Umbilical cord (tissue), 2 donors: ENCODE data around the gene DFFB. TPM values are rescaled to one million over a fixed set of nuclear protein-coding genes. Genes with fewer than 3 reads are reported as not detected.
A peak's percentile ranks its signal among the peaks of the same experiment; 100 is the strongest.
"Not testable (repeated sequence)": the region's sequence is repeated elsewhere in the genome, so short reads cannot be mapped to it uniquely, and the experiment has no call there.

Experiments
- DNase-seq: peaks from one replicate; pipeline ENCODE4 v3.0.0-alpha.2; 2015; ENCODE audit warnings: low spot score
- total RNA-seq: library from RNA; depleted of rRNA; stranded (reverse); fragments of >200 nt; gene quantifications from one replicate; pipeline ENCODE4 v1.2.3, GENCODE V29; 2014; ENCODE audit warnings: low replicate concordance; ENCODE audit not compliant: insufficient read depth

The DFFB gene, protein sequence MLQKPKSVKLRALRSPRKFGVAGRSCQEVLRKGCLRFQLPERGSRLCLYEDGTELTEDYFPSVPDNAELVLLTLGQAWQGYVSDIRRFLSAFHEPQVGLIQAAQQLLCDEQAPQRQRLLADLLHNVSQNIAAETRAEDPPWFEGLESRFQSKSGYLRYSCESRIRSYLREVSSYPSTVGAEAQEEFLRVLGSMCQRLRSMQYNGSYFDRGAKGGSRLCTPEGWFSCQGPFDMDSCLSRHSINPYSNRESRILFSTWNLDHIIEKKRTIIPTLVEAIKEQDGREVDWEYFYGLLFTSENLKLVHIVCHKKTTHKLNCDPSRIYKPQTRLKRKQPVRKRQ
- 15.2 TPM for total RNA-seq

DNA sequence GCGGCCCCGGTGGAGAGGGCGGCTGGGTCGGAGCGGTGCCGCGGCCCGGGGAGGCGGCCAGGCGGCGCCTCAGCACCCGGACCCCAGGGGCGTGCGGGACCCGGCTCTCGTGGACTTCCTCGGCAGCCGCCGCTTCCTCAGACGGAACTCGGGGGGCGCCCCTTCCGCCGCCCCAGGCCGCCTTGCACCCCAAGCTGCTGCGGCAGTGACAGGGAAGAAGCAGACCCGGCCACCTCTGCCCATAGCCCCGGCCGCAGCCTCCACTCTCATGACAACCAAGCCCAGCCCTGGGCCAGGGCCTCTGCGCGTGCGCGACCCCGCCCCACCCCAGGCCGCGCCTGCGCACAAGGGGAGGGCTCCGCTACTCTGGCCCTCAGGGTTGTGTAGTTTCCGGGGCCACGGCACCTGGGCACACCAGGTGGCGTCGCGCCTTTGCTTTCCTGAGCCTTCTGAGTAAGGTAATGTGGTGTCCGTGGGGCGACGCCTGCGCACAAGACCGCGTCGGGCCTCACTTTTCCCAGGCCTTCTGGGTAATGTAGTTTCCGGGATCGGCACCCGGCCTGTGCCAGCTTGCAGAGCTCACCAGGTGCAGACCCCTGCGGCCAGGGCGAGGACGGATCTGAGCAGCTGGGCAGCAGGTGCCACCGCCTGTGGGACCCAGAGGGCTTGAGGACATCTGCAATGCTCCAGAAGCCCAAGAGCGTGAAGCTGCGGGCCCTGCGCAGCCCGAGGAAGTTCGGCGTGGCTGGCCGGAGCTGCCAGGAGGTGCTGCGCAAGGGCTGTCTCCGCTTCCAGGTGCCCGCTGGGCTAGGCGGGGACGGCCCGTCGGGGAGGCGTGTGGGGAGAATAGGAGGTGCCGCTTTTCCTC, at the start of gene DFFB, which contains the start of gene CEP104:
Gene DFFB (plus strand): TSS at position 554 of the 868 bp plus-strand sequence. CDS start 128 bp downstream, at position 682.
Gene CEP104 (minus strand): TSS at position 289 of the 868 bp plus-strand sequence. CDS start 4,804 bp downstream, outside the sequence.
- peak; percentile 91 for DNase-seq

DNA sequence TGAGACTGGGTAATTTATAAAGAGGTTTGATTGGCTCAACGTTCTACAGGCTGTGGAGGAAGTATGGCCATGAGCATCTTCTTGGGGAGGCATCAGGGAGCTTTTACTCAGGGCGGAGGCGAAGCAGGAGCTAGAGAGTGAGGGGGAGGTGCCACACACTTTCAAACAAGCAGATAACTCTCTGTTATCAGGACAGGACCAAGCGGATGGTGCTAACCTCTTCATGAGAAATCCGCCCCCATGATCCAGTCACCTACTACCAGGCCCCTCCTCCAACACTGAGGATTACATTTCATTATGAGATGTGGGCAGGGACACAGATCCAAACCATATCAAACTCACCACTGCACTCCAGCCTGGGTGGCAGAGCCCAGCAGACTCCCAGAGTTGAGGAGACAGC, 49.5 kb upstream of the DFFB start:
- no peak for DNase-seq

DNA sequence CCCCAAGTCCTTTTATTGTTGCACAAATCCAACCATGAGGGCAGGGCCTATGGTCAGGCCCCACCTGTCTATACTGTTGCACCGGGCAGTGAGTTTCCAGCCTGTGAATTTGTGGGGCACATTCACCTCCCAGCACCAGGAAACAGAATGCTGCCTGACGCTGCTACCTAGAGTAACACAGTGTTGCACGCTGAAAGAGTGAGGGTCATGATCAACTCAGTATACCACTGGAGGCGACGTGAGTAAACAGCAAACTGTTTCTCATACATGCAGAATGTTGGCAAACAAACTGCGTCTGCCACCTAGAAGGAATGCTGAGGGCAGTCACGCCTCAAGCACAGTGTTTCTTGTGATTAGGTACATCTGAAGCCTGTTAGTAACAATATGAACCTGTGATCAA, 47.6 kb upstream of the DFFB start:
- DNase-seq: no peak

DNA sequence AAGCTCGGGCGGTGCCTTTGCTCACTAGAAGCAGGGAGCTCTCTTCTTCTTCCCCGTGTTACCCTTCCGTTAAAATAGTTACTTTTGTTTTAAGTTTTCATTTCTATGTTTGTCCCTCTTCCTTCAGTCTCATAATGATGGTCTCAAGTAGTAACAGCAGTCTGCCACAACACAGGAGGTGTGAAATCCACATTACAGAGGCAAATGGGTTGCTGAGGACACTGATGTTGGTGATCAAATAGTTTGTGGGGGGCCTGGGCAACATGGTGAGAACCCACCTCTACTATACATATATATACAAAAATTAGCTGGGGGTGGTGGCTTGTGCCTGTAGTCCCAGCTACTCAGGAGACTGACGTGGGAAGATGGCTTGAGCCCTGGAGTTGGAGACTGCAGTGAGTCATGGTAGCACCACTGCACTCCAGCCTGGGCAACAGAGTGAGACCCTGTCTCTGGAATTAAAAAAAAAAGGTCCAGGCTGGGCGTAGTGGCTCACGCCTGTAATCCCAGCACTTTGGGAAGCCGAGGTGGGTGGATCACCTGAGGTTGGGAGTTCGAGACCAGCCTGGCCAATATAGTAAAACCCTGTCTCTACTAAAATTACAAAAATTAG, 47.0 kb upstream of the DFFB start:
- not testable (repeated sequence) for DNase-seq

DNA sequence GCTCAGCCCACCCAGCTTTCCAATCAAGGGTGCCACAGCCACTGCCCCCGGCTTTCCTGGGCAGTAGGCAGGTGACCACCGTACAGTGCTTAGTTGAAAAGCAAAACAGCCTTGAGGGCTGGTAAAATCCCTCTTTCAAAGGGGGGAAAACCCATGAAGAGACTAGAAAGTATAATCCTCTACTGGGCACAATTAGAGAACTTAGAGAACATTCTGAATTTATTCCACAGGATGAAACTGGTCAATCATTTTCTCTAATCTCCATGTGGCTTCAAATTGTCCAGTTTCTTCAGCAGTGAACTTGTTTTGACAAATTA, 45.7 kb upstream of the DFFB start:
- no peak for DNase-seq

DNA sequence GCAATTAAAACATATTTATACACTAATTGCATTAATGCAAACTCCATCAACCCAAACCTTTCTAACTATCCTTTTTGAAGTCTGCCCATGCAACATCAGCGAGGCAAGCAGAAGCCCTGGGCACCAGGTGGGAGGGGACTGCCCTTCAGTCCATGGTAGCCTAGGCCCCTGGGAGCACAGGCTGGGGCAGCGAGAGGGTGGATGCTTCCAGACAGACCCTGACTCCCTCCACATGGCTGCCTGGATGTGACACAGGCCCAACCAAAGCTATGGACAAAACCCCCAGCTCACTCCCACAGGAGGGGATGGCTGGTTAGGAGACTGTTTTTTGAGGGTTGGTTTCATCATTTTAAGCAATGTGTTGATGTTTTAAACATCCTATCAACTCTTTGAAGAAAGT, 43.2 kb upstream of the DFFB start:
- DNase-seq: no peak

DNA sequence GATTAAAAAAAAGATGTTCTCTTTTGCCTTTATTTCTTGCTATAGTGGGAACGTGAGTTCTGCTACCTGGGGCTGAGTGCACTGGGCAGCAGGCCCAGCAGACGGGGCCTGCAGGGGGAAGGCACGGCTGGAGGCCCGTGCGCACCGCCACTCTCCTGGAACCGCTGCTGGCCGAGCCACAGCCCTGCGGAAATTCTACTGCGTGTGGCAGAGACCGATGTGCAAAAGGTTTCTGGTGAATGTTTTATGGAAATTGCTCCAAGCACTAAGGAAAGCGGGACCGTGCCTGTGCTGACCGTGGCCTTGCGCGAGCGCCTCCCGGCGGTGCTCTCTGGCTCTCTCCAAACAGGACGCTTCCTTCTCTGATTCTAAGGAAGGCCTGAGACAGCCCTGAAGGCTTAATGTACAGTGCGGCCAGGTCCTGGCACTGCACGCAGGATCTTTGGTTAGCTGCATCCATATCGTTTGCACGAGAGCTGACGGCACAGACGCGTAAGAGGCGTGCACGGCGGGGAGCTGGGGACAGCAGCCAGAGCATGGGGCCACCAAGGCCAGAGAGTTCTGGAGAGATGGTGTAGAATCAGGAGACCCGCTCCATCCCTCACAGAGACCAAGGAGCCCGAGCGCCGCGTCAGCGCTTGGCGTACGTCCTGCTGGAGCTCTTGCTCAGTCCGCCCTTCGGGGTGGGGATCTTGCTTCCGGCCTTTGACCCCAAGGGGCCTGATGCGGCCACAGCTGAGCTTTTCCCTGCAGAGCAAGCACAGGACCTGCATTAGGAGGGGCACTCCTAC, 42.3 kb upstream of the DFFB start:
- no peak for DNase-seq

DNA sequence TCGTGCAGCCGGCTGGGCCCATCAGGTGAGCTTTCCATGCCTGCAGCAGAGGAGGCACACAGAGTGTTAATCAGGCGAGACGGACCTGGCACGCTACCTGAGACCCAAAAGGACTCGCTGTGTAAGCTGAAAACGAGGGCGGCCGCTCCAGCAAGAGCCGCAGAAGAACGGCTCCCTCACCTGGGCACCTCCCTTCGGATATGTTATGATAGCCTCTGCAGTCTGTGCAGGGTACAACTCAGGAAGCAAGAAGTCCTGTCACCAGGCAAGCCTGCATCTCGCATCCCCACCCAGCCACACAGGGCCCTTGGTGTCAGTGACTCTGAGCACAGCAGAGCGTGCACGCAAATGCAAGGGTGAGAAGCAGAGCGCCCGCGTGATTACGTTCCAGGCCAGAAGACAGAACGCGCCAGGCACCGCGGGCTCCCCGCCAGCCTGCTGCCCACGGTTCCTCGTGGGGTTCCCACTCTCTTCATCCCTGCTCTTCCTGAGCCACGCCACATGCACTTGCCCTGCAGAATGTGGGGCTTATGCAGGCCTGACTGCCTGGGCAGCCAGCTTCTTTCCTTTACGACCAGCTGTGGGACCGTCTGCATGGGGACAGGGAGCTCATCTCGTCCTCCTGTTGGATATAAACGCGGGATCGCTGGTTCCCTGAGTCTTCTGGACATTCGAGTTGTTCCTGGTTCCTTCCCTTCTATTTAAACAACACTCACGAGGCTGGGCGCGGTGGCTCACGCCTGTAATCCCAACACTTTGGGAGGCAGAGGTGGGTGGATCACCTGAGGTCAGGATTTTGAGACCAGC, 40.7 kb upstream of the DFFB start:
- no peak for DNase-seq

DNA sequence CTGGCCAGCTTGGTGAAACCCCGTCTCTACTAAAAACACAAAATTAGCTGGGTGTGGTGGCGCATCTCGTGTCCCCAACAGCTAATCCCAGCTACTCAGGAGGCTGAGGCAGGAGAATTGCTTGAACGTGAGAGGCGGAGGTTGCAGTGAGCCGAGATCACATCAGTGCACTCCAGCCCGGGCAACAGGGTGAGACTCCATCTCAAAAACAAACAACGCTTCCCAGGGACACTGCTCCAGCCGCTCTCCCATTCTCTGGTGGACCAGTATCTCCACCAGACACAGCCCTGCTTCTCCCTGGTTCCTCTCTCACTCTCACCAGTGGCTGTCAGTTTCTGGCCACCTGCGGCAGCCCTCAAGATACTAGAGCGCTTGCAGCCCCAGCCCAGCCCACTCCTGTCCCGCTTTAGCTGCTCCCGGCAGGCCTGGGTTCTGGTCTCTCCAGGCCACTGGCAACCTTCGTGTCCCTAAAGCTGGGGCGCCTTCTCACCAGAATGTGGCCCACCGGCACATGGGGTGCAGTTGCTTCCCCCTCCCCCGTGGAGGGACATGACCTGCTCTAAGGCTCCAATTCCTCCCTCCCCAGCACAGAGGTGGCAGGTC, 40.0 kb upstream of the DFFB start:
- DNase-seq: no peak

DNA sequence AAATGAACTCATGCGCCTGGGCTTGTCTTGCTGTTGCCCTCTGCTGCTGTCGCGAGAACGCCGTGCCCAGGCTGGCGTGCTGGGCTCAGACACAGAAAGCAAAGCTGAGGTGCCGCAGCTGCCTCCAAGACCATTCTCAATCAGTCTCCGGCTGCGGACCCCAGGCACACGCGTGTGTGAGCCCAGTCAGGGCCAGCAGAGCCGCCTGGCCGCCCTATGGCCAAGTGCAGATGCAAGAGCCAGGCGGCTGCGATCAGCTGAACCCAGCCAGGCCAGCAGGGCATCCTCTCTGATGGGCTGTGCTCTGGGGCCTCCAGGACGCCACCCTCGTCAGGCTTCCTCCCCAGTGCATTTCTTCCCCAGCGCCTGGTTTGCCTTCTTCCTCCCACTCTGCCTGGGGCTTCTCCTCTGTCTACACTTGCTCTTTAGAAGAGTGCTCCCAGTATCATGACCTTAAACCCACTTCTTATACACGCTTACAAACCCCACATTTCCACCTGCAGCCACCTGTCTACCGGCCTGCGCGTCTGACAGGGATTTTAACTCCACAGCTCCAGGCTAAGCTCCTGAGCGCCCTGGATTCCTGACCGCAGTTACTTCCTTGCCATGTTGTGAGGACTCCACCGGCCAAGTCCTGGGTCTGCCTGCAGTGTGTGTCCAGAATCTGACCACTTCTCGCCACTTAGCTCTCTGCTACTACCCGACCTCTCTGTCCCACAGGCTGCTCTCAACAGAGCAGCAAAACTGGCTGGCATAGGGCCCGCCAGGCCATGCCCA, 39.3 kb upstream of the DFFB start:
- DNase-seq: no peak

DNA sequence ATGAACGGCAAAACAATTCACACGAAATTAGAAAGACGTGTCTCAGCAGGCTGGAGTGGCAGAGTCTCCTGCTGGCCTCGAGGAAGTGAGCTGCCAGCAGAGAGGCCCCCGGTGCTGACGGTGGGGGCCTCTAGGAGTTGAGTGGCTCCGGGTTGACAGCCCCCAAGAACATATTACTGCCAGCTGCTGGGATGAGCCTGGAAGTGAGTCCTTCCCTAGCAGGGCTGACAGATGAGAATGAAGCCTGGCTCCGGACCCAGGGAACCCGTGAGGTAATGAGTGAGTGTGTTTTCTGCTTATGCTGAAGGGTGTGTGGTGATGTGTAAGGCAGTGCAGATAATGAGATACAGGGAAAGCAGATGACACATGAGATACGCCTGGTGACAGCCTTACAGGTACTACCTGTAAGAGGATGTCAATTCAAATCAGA, 37.5 kb upstream of the DFFB start:
- peak; percentile 56 for DNase-seq

DNA sequence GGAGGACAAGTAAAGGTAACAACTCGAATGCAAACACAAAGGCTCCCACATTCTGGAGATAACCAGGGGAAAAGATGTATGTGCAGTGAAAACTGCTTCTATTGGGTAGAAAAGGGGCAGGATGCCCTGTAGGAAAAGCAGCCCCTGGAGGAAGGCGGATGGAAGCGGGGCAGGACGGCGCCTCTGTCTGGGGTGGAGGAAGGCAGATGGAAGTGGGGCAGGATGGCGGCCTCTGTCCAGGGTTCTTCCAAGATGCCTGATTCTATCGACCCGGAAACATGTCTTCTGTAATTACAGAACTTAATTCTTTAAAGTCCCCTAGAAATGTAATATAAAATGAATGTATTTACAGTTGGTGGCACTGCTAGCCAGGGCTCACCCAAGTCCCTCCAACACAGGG, 37.0 kb upstream of the DFFB start:
- no peak for DNase-seq

DNA sequence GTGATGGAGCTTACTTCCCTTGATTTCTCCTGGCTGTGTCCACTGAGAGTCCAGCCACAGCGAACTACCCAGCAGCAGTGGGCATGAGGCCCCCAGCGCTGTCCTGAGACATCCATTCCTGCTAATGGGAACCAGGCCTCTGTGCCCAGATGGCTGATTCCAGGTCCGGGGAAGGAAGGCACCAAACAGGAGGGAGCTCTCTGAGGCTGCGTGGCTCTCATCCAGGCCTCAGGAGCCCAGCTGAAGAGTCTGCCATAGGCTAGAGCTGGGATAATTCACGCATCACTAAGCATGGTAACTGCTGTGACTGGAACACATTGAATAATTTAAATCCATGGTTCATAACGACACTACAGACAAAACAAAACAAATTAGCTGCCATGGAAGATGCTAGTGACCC, 36.3 kb upstream of the DFFB start:
- no peak for DNase-seq

DNA sequence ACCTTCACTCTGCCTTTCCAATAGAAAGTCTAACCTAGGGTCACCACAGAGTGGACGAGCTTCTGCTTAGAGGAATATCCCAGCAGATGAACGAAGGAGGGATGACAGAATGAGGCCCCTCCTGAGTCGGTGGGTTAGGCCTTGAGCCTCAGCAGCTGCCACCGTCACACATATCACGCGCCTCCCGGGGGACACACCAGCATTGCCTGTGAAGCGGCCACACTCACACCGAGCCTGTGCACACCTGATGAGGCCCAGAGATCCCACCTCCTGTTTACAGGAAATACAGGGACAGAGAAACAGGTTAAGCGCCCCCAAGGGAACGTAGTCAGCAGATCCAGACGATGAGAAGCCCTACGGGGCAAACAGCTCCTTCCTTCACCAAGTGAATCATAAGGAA, 35.8 kb upstream of the DFFB start:
- no peak for DNase-seq

DNA sequence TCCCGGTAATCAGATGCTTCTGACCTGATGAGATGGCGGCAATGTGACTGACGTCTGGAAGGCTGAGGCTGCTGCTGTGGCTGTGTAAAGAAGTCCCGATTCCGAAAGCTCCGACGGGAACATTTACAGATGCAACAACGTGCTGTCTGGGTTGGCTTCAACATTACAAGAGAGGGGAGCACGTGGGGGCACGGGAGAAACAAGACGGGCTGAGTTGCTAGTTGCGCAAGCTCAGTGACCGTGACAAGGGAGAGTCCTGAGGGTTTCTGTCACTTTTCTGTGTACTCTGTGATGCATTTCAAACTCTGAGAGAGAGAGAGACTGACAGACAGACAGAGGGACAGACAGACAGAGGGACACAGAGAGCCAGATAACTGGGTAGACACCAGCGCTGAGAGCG, 35.4 kb upstream of the DFFB start:
- no peak for DNase-seq

DNA sequence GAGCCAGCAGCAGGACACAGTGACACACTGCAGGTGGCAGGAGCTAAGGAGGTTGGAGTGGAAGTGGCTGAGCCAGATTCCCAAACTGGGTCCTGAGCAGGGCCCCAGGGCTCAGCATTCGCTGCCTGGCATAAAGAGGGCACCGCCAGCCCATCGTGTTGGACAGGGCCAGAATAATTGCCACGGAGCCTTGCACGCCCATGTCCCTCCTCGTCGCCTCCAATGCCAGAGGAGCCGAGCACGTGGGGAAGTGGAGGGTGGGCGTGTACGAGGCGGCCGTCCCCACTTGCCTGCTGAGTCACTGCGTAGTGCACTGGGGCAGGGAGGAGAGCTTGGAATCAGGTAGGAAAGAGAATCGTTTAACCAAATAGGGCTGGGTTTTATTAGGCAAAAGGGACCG, 34.9 kb upstream of the DFFB start:
- DNase-seq: no peak

DNA sequence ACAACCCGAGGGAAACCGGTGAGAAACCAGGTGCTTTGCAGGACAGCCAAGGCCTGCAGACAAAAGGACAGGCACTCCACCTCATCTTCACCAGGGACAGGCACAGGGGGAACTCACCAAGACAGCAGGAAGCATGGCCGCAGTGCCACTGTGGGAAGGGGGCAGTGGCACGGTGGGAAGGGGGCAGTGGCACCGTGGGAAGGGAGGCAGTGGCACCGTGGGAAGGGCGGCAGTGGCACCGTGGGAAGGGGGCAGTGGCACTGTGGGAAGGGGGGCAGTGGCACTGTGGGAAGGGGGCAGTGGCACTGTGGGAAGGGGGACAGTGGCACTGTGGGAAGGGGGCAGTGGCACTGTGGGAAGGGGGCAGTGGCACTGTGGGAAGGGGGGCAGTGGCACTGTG, 32.6 kb upstream of the DFFB start:
- DNase-seq: no peak

DNA sequence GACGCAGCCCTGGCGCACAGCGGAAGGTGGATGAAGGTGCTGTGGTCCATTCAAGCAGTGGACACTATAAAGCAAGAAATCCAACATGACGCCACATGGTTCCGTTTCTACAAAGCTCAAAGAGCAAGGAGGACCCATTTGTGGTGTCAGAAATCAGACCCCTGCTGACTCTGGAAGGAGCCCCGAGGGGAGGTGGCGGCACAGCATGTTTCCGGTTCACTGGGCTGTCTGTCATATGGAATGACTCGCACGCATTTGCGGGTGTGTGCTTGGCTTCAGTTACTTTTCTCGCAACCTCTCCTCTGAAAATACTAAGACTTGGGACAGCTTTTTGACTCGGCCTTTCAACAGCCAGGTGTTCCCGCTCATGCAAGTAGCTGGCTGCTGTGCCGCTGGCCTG, 31.9 kb upstream of the DFFB start:
- no peak for DNase-seq

DNA sequence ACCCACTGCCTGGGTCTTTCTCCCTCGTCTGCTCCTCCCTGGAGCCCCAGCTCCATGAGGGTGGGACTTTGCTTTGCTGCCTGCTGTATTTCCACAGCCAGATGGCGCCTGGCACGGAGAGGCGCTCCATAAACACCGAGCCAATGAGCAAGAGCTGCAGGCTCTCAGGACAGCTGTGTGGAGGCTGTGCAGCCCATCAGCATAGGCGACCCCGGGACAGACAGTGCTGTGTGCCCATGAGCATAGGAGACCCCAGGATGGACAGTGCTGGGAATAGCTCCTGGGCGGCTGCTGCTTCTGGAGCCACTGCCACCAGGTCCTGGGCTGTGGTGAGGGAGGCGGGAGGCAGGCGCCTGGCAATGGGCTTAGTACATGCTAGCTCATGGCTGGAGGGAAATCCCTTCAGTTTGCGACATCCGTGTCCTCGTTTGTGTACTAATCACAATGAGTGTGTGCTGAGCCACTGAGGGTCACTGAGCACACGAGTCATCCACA, 29.4 kb upstream of the DFFB start:
- DNase-seq: no peak
